ENCODE data around the gene ST7.

GRCh38 chr7:117101026-117101425 is 147.7 kb downstream of the ST7 start:
- TF ChIP-seq CTCF (IDR thresholded peaks at IDR 0.05) (no peak), POLR2A (IDR thresholded peaks at IDR 0.05) (no peak), EP300 (IDR thresholded peaks at IDR 0.05) (no peak)

Measured in tibial nerve (tissue), 4 donors.